WTC11 (cell line): ENCODE data around the gene MYCBPAP.

Source experiments
- FOXJ3 ChIP-seq: sonication (generic); formaldehyde crosslinking; IDR thresholded peaks from 2 replicates; pipeline ENCODE4 v1.9.0; 2021; ENCODE audit warnings: missing genetic modification reagents, mild to moderate bottlenecking, borderline replicate concordance
- FOXP1 ChIP-seq: sonication (generic); formaldehyde crosslinking; IDR thresholded peaks from 2 replicates; pipeline ENCODE4 v1.8.0; 2022; ENCODE audit warnings: missing genetic modification reagents, mild to moderate bottlenecking, moderate library complexity, borderline replicate concordance
- JUN ChIP-seq: sonication (generic); formaldehyde crosslinking; IDR thresholded peaks from 2 replicates; pipeline ENCODE4 v1.8.0; 2023; ENCODE audit warnings: mild to moderate bottlenecking, missing genetic modification reagents
- MAX ChIP-seq: sonication (generic); formaldehyde crosslinking; IDR thresholded peaks from 2 replicates; pipeline ENCODE4 v1.8.0; 2022; ENCODE audit warnings: mild to moderate bottlenecking, missing genetic modification reagents
- NR3C1 ChIP-seq: sonication (generic); formaldehyde crosslinking; conservative IDR thresholded peaks from 2 replicates; pipeline ENCODE4 v1.8.1; 2023; ENCODE audit warnings: low read depth, mild to moderate bottlenecking, missing genetic modification reagents
- PRDM15 ChIP-seq: sonication (generic); formaldehyde crosslinking; IDR thresholded peaks from 2 replicates; pipeline ENCODE4 v1.8.0; 2022; ENCODE audit warnings: missing genetic modification reagents
- SP1 ChIP-seq: sonication (generic); formaldehyde crosslinking; conservative IDR thresholded peaks from 2 replicates; pipeline ENCODE4 v1.8.1; 2022; ENCODE audit warnings: missing genetic modification reagents
- TEAD1 ChIP-seq: sonication (generic); formaldehyde crosslinking; IDR thresholded peaks from 2 replicates; pipeline ENCODE4 v1.8.0; 2022; ENCODE audit warnings: mild to moderate bottlenecking, missing genetic modification reagents
- TF ChIP-seq, protein P1 (sequence below): sonication (generic); formaldehyde crosslinking; IDR thresholded peaks from 2 replicates; pipeline ENCODE4 v1.8.1; 2022; ENCODE audit warnings: missing genetic modification reagents, borderline replicate concordance
- TF ChIP-seq, protein P2 (sequence below): fragments of 200-600 bp; IDR thresholded peaks from 2 replicates; pipeline ENCODE4 v1.8.0; 2022; ENCODE audit warnings: antibody characterized with exemption
- TF ChIP-seq, protein P3 (sequence below): sonication (generic); formaldehyde crosslinking; IDR thresholded peaks from 2 replicates; pipeline ENCODE4 v1.8.1; 2023; ENCODE audit warnings: mild to moderate bottlenecking, missing genetic modification reagents, moderate library complexity

GRCh38 chr17:50470426-50470825 is 37.8 kb upstream of the MYCBPAP start:
- TF ChIP-seq, protein P1, sequence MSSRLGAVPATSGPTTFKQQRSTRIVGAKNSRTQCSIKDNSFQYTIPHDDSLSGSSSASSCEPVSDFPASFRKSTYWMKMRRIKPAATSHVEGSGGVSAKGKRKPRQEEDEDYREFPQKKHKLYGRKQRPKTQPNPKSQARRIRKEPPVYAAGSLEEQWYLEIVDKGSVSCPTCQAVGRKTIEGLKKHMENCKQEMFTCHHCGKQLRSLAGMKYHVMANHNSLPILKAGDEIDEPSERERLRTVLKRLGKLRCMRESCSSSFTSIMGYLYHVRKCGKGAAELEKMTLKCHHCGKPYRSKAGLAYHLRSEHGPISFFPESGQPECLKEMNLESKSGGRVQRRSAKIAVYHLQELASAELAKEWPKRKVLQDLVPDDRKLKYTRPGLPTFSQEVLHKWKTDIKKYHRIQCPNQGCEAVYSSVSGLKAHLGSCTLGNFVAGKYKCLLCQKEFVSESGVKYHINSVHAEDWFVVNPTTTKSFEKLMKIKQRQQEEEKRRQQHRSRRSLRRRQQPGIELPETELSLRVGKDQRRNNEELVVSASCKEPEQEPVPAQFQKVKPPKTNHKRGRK (CRISPR knock-in tag) = no peak
- TF ChIP-seq FOXP1 = no peak
- no peak for TF ChIP-seq JUN (CRISPR knock-in tag)
- no peak for TF ChIP-seq SP1
- no peak for TF ChIP-seq MAX
- TF ChIP-seq NR3C1 = no peak
- TF ChIP-seq, protein P2, sequence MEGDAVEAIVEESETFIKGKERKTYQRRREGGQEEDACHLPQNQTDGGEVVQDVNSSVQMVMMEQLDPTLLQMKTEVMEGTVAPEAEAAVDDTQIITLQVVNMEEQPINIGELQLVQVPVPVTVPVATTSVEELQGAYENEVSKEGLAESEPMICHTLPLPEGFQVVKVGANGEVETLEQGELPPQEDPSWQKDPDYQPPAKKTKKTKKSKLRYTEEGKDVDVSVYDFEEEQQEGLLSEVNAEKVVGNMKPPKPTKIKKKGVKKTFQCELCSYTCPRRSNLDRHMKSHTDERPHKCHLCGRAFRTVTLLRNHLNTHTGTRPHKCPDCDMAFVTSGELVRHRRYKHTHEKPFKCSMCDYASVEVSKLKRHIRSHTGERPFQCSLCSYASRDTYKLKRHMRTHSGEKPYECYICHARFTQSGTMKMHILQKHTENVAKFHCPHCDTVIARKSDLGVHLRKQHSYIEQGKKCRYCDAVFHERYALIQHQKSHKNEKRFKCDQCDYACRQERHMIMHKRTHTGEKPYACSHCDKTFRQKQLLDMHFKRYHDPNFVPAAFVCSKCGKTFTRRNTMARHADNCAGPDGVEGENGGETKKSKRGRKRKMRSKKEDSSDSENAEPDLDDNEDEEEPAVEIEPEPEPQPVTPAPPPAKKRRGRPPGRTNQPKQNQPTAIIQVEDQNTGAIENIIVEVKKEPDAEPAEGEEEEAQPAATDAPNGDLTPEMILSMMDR = no peak
- TF ChIP-seq TEAD1 (CRISPR knock-in tag) = no peak
- TF ChIP-seq FOXJ3 = no peak
- TF ChIP-seq PRDM15 (CRISPR knock-in tag) = no peak
- TF ChIP-seq, protein P3, sequence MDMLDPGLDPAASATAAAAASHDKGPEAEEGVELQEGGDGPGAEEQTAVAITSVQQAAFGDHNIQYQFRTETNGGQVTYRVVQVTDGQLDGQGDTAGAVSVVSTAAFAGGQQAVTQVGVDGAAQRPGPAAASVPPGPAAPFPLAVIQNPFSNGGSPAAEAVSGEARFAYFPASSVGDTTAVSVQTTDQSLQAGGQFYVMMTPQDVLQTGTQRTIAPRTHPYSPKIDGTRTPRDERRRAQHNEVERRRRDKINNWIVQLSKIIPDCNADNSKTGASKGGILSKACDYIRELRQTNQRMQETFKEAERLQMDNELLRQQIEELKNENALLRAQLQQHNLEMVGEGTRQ (CRISPR knock-in tag) = no peak
